H1 (cell line): ENCODE measurements around the gene CALM3.

Experiments used
- BACH1 ChIP-seq: IDR thresholded peaks from 2 replicates; pipeline ENCODE4 v1.6.1; 2012; ENCODE audit warnings: low read length, improper control_type of control experiment
- CTCF ChIP-seq, 3 experiments: IDR thresholded peaks; 1 replicate in 2 of 3; 2 replicates in 1 of 3; pipeline versions ENCODE4 v1.5.1 to v1.6.1; 2011; ENCODE audit warnings: low read length in 3 of 3, mild to moderate bottlenecking in 3 of 3, inconsistent platforms in 2 of 3, low read depth in 1 of 3, moderate library complexity in 1 of 3; ENCODE audit not compliant: insufficient read depth in 1 of 3; ENCODE audit errors: control extremely low read depth in 1 of 3
- EP300 ChIP-seq, 2 experiments: IDR thresholded peaks; 1 replicate in 1 of 2; 2 replicates in 1 of 2; pipeline ENCODE4 v1.6.1; 2011 to 2012; ENCODE audit warnings: low read depth in 2 of 2, low read length in 2 of 2, mild to moderate bottlenecking in 2 of 2, borderline replicate concordance in 1 of 2, inconsistent platforms in 1 of 2, moderate library complexity in 1 of 2
- GABPA ChIP-seq: IDR thresholded peaks from 2 replicates; pipeline ENCODE4 v1.6.1; 2011; ENCODE audit warnings: mild to moderate bottlenecking, low read length, moderate library complexity, borderline replicate concordance; ENCODE audit not compliant: insufficient read depth
- MAFK ChIP-seq: IDR thresholded peaks from 2 replicates; pipeline ENCODE4 v1.6.1; 2012; ENCODE audit warnings: low read depth, mild to moderate bottlenecking, improper control_type of control experiment, low read length
- NRF1 ChIP-seq: IDR thresholded peaks from 2 replicates; pipeline ENCODE4 v1.6.1; 2011; ENCODE audit warnings: mild to moderate bottlenecking, low read depth, low read length, improper control_type of control experiment
- POLR2A ChIP-seq, 2 experiments: IDR thresholded peaks; 1 replicate in 1 of 2; 2 replicates in 1 of 2; pipeline ENCODE4 v1.6.1; 2011; ENCODE audit warnings: low read depth in 2 of 2, low read length in 2 of 2, mild to moderate bottlenecking in 2 of 2; ENCODE audit errors: control extremely low read depth in 1 of 2
- RAD21 ChIP-seq, 2 experiments: IDR thresholded peaks in 1 of 2; conservative IDR thresholded peaks in 1 of 2; 2 replicates each; pipeline ENCODE4 v1.6.1; 2011; ENCODE audit warnings: low read depth in 2 of 2, low read length in 2 of 2, improper control_type of control experiment in 1 of 2, inconsistent platforms in 1 of 2, mild to moderate bottlenecking in 1 of 2, moderate library complexity in 1 of 2
- RXRA ChIP-seq: IDR thresholded peaks from 2 replicates; pipeline ENCODE4 v1.6.1; 2011; ENCODE audit warnings: low read depth, mild to moderate bottlenecking, low read length, moderate library complexity; ENCODE audit not compliant: insufficient read depth
- SIX5 ChIP-seq: IDR thresholded peaks from 2 replicates; pipeline ENCODE4 v1.6.1; 2011; ENCODE audit warnings: mild to moderate bottlenecking, low read depth, low read length

- TF ChIP-seq CTCF (IDR thresholded peaks at IDR 0.05; ENCODE audit: control extremely low read depth in 1 of 3, insufficient read depth in 1 of 3, low read depth in 1 of 3, low read length in 3 of 3) (no peak), EP300 (IDR thresholded peaks at IDR 0.05; ENCODE audit: borderline replicate concordance in 1 of 2, low read depth in 2 of 2, low read length in 2 of 2) (no peak), RAD21 (IDR thresholded peaks at IDR 0.05 in 1 of 2, conservative IDR thresholded peaks at IDR 0.05 in 1 of 2; ENCODE audit: low read depth in 2 of 2, low read length in 2 of 2) (no peak), POLR2A (IDR thresholded peaks at IDR 0.05; ENCODE audit: control extremely low read depth in 1 of 2, low read depth in 2 of 2, low read length in 2 of 2) (no peak), RXRA (no peak), NRF1 (no peak), BACH1 (no peak), SIX5 (no peak), MAFK (no peak), GABPA (no peak)
Measured at GRCh38 chr19:46610413-46610775, 9.3 kb downstream of the CALM3 start.
